Activated CD4-positive, alpha-beta T cell treated with anti-CD3 and anti-CD28 coated beads, Interleukin-2, amount 10 ng/mL, durations not matched to agents 7 days and 5 days (primary cell): ENCODE measurements around the gene CLDN8. TPM values are rescaled to one million over a fixed set of nuclear protein-coding genes. Genes with fewer than 3 reads are reported as not detected.

Experiments
- CTCF ChIA-PET: fragments of 350-600 bp; sonication (Branson Sonifier 250); formaldehyde crosslinking; loops from one replicate; lab custom pipeline; 2021; ENCODE audit warnings: antibody characterized with exemption; lab: Charles Lee
- POLR2A ChIA-PET: fragments of 350-600 bp; sonication (Branson Sonifier 250); formaldehyde crosslinking; loops from one replicate; lab custom pipeline; 2021; ENCODE audit warnings: antibody characterized with exemption; lab: Charles Lee
- DNase-seq: peaks from one replicate; pipeline ENCODE4 v3.0.0-alpha.2; 2020
- H3K27ac Mint-ChIP-seq: one replicate; pipeline ENCODE4 v1.8.0; 2021; ENCODE audit warnings: mild to moderate bottlenecking, moderate library complexity, mixed read lengths
- H3K27me3 Mint-ChIP-seq: one replicate; pipeline ENCODE4 v1.8.0; 2021; ENCODE audit warnings: mixed read lengths
- H3K36me3 Mint-ChIP-seq: one replicate; pipeline ENCODE4 v1.8.0; 2021; ENCODE audit warnings: low read depth, mixed read lengths
- H3K4me1 Mint-ChIP-seq: one replicate; pipeline ENCODE4 v1.8.0; 2021; ENCODE audit warnings: mixed read lengths
- H3K4me3 Mint-ChIP-seq: one replicate; pipeline ENCODE4 v1.8.0; 2021; ENCODE audit warnings: mild to moderate bottlenecking, moderate library complexity, mixed read lengths
- H3K9me3 Mint-ChIP-seq: one replicate; pipeline ENCODE4 v1.8.0; 2021; ENCODE audit warnings: mixed read lengths
- total RNA-seq, 2 experiments: library from RNA; stranded (reverse); gene quantifications; one replicate each; pipeline ENCODE4 v1.2.3, GENCODE V29; 2021

CLDN8 gene
- total RNA-seq, 2 experiments from 2014 or later, result not detected

DNA sequence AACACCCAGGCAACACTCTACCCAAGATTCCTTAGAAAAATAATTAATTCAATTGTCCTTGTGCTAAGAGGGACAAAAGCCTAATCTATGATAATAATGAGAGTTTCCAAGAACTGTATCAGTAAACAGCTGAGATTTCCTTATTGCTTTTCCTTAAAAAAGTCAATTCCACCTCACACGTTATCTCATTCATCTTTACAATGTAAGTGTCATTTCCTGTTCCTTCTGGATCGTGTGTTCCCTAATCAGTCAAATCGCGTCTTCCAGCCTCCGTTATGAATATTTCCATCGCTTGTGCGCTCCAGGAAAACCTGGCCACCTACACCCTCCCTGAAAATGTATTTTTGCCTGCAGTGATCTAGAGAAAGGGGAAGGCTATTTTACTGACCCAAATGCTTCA, 25.3 kb downstream of the CLDN8 start:
- H3K4me1 Mint-ChIP-seq, result no peaks in the 10 kb centered on the region
- DNase-seq, result no peak
- no peak overlapping the region for H3K4me3 Mint-ChIP-seq
- no peaks in the 10 kb centered on the region for H3K36me3 Mint-ChIP-seq
- ChIA-PET POLR2A (no interaction called here), CTCF (no interaction called here)
- no peaks in the 10 kb centered on the region for H3K9me3 Mint-ChIP-seq
- H3K27ac Mint-ChIP-seq, result no peak overlapping the region
- H3K27me3 Mint-ChIP-seq, result no peaks in the 10 kb centered on the region

DNA sequence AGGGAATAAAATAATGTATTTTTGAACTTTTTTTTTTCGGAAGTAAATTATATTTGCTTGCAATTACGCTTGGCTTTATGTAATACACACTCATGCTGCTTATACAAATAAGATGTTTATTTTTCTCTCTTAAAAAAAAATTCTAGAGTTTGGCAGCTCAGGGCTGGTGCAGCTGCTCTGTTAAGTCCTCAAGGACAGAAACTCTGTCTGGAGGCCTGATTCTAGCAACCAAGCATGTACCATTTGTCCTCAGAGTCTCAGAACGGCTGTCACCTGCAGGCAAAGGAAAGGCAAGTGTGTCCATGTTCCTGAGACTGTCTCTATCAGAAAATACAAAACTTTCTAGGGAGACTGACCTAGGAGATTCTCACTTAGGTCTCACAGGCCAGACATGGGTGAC, 26.1 kb downstream of the CLDN8 start:
- Mint-ChIP-seq H3K4me3 (no peak overlapping the region), H3K27ac (no peak overlapping the region), H3K27me3 (no peaks in the 10 kb centered on the region), H3K9me3 (no peaks in the 10 kb centered on the region), H3K4me1 (no peaks in the 10 kb centered on the region), H3K36me3 (no peaks in the 10 kb centered on the region)
- POLR2A ChIA-PET, result no interaction called here
- DNase-seq, result no peak
- CTCF ChIA-PET, result no interaction called here

DNA sequence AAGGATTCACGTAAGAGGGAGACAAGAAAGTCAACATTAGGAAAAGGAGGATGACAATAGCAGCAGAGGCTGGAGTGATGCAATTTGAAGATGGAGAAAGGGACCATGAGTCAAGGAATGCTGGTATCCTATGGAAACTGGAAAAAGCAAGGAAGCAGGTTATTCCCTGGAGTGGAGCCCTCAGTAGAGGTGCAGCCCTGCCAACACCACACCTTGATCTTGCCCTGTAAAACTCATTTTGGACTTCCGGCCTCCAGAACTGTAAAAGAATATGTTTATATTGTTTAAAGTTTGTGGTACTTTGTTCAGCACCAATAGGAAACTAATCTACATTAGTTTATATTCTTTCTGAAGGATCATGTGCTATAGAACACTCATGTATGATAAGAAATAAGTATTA, 29.7 kb downstream of the CLDN8 start:
- no peak overlapping the region for H3K4me3 Mint-ChIP-seq

DNA sequence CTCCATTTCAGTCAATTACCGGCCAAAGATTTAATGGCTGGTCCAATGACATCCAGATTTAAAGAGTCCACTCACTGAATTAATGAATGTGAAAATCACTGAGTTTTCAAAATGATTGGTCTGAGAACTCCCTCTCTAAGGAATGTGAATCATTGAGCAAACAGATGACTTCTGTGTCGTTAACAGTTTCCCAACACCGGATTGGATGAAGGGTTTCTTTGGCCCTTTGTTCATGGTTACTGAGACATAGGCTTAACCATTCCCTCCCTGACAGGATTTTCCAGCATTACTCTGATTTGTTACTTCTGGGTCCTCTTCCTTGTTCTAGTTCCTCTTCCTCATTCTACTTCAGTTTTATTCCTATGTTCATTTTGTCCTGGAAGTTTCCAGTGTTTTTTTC, 47.8 kb downstream of the CLDN8 start:
- no peaks in the 10 kb centered on the region for H3K27me3 Mint-ChIP-seq
- no peak for DNase-seq
- H3K36me3 Mint-ChIP-seq, result no peaks in the 10 kb centered on the region
- CTCF ChIA-PET, result no interaction called here
- POLR2A ChIA-PET, result no interaction called here
- no peaks in the 10 kb centered on the region for H3K4me1 Mint-ChIP-seq
- H3K4me3 Mint-ChIP-seq, result no peak overlapping the region
- no peak overlapping the region for H3K27ac Mint-ChIP-seq
- no peaks in the 10 kb centered on the region for H3K9me3 Mint-ChIP-seq

More for the DNA sequence above, 29.7 kb downstream of the CLDN8 start:
- ChIA-PET POLR2A (no interaction called here), CTCF (no interaction called here)
- Mint-ChIP-seq H3K27me3 (no peaks in the 10 kb centered on the region), H3K27ac (no peak overlapping the region), H3K9me3 (no peaks in the 10 kb centered on the region), H3K4me1 (no peaks in the 10 kb centered on the region), H3K36me3 (no peaks in the 10 kb centered on the region)
- DNase-seq, result no peak

DNA sequence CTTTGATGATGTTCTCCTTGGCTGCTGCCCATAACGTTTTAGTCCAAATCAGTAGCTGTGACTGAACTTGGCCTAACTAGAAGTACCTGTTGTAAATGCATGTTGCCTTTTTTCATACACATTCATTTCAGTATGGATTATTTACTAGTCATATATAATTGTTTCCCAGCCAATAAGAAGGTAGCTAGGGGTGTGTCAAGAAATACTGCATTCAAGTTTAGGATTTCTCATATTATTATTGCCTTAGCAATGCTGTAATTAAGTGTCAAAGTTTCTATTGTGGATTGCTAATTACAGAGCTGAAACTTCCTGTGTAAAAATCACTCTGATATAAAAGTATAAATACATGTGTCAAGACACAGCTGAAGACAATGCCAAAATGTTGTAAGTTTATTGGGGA, 49.2 kb downstream of the CLDN8 start, which contains the start of gene CLDN17:
CLDN17 (minus strand) TSS at position 101 of the 400 bp plus-strand sequence. CDS start 188 bp downstream, outside the sequence.
- Mint-ChIP-seq H3K27me3 (no peaks in the 10 kb centered on the region), H3K9me3 (no peaks in the 10 kb centered on the region), H3K4me3 (no peak within 1 kb of the TSS), H3K27ac (no peak within 1 kb of the TSS), H3K4me1 (no peaks in the 10 kb centered on the region), H3K36me3 (no peaks in the 10 kb centered on the region)
- ChIA-PET CTCF (interaction anchor here (0.5 kb wide), 1 partner anchor 11 kb away, joined by 4 read pairs; no protein-coding TSS in a partner anchor), POLR2A (no interaction called here)
- DNase-seq, result no peak

DNA sequence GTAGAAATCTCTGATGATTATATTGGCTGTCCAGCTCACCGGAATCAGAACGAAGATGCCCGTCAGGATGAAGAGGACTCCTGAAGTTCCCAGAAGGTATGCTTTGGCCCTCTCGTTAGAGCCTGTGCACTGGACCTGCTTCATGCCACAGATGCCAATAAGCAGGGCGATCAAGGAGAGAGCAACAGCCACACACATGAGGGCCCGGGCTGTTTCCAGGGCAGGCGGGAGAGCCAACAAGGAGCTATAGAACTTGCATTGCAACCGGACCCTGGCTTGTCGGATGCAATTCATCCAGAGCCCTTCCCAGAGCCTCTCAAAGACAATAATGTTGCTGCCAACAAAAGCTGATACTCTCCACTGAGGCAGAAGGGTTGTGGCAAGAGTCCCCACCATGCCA, 49.7 kb downstream of the CLDN8 start:
- Mint-ChIP-seq H3K27ac (no peak overlapping the region), H3K4me1 (no peaks in the 10 kb centered on the region), H3K4me3 (no peak overlapping the region), H3K9me3 (no peaks in the 10 kb centered on the region), H3K36me3 (no peaks in the 10 kb centered on the region), H3K27me3 (no peaks in the 10 kb centered on the region)
- CTCF ChIA-PET, result no interaction called here
- POLR2A ChIA-PET, result no interaction called here
- no peak for DNase-seq

DNA sequence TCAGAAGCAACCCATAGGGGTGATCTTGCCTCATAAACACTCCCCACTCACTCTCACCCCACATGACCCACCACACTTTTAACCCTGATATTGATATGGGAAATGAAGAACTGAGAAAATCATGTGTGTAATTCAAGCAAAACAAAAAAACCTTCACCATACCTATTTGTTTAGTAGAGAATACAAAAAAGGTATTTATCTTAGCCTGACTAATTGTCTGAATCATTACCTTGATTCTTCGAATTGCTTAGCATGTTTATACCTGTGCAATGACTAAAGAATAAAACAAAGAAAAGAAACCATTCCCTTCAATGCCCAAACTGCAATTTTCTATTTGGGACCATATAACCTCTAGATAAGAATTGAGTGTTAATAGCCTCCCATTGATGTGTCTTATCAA, 51.1 kb downstream of the CLDN8 start:
- no peak overlapping the region for H3K27ac Mint-ChIP-seq
- POLR2A ChIA-PET, result no interaction called here

More for the DNA sequence above, 51.1 kb downstream of the CLDN8 start:
- Mint-ChIP-seq H3K27me3 (no peaks in the 10 kb centered on the region), H3K4me1 (no peaks in the 10 kb centered on the region), H3K36me3 (no peaks in the 10 kb centered on the region), H3K4me3 (no peak overlapping the region), H3K9me3 (no peaks in the 10 kb centered on the region)
- CTCF ChIA-PET, result no interaction called here
- DNase-seq, result no peak

Other genes starting within 250 kb of the CLDN8 start
- not detected for gene CLDN17, start 49.3 kb downstream of the CLDN8 start, total RNA-seq
- gene KRTAP24-1, start 66.9 kb upstream of the CLDN8 start, total RNA-seq, result not detected
- gene KRTAP25-1, start 73.4 kb upstream of the CLDN8 start, total RNA-seq, result not detected
- not detected for gene KRTAP26-1, start 104.2 kb upstream of the CLDN8 start, total RNA-seq
- gene KRTAP27-1, start 121.6 kb upstream of the CLDN8 start, total RNA-seq, result not detected
- gene KRTAP23-1, start 132.5 kb upstream of the CLDN8 start, total RNA-seq, result not detected
- not detected for gene KRTAP13-2, start 156.2 kb upstream of the CLDN8 start, total RNA-seq
- not detected for gene KRTAP13-1, start 179.9 kb upstream of the CLDN8 start, total RNA-seq
- not detected for gene KRTAP13-3, start 209.8 kb upstream of the CLDN8 start, total RNA-seq
- gene KRTAP13-4, start 214.1 kb upstream of the CLDN8 start, total RNA-seq, result not detected
- gene KRTAP15-1, start 224.2 kb upstream of the CLDN8 start, total RNA-seq, result not detected